ENCODE data around the gene KRT4.

KRT4 gene

GRCh38 chr12:52792185-52793029 lies 21.5 kb downstream of the KRT4 start:
- no peak for DNase-seq (ENCODE audit: low read depth)

- DNase-seq (ENCODE audit: low read depth): no peak
Measured at GRCh38 chr12:52791271-52792184, 22.4 kb downstream of the KRT4 start.

GRCh38 chr12:52790427-52791270 lies 23.3 kb downstream of the KRT4 start:
- DNase-seq (ENCODE audit: low read depth): no peak

- DNase-seq (ENCODE audit: low read depth): no peak
Measured at GRCh38 chr12:52789637-52790426, 24.1 kb downstream of the KRT4 start.

DNA sequence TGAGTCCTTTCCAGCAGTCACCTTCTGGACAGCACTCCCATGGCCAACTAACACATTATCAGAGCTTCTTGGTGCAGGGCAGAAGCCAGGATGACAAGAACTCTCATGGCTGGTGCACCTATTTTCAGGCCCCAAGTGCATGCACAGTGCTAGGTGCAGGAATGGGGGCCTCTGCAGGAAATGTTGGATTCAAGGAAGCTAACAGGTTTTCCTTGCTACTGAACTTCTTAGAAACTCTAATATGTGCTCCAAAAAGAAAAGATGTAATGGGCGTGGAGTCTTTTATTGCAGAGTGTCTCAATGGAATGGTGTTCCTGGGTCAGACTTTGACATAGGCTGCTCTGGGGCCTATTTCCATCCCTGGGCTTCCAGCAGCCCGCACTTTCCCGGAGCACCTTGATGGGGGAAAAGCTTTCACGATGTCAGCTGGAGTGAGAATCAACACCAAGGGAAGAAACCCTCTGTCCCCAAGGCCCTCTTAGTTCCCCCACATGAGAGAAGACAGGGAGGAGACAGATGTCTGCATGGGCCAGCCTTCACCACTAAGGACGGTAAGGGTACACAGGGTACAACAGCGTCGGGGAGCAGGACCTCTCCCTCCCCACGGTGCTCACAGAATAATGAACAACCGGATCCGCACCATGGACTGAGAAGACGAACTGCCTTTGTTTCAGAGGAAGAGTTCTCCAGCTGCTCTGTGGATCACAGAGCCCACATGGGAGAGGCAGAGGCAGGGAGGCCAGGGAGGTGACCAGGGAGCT lies 24.9 kb downstream of the KRT4 start:
- DNase-seq (ENCODE audit: low read depth): no peak

DNA sequence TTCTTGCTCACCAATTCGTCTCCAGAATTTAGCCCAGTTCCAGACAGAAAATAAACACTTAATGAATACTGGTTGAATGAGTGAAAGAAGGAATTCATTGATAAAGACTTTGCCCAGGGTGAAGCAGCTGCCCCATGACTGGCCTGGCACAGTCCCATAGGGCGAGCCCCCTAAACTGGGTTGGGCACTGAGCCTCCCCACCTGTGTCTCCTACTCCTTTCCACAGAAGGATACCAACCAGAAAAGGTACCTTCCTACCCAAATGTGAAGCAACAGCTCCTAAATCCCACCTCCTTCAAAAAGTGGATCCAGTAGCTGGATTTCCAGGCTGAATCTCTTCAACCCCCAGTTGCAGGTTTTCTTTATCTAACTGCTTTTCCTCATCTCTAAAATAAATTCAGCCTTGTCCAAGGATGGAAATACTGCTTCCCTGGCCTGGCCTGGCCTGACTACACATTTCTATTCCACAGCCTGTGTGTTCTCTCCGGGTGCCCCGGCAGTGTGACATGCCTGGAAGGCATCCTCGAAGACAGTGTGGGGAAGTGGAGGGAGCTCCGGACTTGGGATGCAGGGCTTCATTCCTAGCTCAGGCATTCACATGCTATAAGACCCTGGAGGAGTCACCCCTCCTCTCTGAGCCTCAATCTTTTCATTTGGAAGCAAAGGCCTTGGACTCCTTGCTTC lies 25.6 kb downstream of the KRT4 start:
- DNase-seq (ENCODE audit: low read depth): no peak

DNA sequence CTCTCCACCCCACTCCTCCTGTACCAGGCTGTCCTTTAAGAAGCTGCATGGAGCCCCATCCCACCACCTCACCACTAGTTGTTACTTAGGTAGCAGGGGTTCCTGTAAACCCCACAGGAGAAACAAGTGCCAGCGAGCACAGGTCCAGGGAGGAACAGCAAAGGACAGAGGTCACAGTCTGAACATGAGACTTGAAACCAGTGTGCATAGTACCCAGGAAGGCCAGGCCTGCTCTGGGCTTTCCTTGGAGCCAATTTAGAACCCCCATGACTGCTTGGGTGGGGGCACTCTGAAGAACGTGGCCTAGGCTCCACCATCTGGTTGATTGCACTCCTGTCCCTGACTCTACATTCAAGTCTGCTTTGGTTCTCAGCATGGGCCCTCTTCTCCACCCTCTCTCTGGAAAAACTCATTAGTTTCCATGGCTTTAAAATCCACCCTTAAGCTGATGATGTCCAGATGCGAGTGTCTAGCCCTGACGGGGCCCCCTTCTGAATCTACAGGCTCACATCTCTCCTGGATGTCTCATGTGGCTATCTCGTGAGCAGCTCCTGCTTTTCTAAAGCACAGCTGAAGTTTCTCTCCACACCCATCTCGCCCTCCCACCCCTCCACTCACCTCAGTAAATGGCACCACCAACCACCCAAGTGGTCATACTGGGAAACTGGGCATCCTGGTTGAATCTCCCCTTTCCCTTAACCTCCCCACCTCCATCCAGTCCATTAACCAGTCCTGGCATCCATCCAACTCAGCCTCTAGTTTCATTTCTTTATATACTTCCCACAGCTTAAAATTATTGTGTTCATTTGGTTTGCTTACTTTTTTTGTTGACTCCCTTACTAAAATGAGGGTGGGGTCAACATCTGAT lies 26.4 kb downstream of the KRT4 start:
- DNase-seq (ENCODE audit: low read depth): no peak

DNA sequence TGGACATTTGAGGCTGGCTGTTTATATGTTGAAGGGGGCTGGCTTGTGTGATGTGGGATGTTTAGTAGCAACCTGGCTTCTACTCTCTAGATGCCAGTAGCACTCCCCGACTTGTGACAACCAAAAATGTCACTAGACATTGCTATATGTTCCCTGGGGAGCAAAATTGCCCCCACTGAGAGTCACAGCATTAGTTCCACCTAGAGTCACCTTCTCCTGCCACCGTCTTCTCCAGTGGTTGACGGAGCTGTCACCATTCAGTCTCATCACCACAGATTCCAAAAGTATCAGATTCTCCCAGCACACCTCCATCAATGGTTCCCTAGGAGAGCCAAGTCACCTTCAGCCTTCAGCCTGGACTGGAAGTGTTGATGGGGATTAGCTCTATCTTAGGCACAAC lies 29.0 kb downstream of the KRT4 start:
- DNase-seq (ENCODE audit: low read depth): no peak

DNA sequence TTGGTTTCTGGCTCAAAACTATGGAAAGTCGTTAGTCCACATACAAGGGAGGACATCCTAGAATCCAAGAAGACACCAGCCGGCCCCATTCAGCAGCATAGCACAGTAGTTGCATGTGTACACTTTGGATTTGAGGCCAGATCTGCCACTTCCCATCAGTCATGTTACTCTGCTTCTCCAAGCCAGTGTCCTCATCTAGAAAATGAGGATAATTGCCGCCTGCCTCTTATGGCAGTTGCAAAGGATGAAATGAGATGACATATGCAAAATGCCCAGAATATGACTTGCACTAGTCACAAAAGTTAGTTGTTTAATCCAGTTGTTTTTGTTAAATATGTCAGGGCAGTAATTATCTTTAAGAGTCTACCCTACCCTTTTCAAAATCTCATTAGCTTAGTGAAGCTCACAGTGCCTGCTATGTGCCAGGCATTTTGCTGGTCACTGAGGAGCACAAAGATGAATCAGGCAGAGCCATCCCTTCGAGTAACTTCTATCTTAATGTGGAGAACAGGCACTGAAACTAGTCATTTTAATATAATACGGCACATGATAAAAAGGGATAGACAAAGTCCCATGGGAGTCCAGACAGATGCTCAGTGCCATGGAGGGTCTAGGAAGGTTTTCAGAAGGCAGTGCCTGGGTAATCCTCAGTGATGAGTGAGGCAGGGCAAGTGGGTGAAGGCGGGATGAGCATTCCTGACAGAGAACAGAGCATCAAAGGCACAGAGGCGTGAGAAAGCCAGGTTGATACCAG lies 30.2 kb downstream of the KRT4 start:
- no peak for DNase-seq (ENCODE audit: low read depth)

GRCh38 chr12:52782502-52782901 lies 31.4 kb downstream of the KRT4 start:
- DNase-seq (ENCODE audit: low read depth): no peak

DNA sequence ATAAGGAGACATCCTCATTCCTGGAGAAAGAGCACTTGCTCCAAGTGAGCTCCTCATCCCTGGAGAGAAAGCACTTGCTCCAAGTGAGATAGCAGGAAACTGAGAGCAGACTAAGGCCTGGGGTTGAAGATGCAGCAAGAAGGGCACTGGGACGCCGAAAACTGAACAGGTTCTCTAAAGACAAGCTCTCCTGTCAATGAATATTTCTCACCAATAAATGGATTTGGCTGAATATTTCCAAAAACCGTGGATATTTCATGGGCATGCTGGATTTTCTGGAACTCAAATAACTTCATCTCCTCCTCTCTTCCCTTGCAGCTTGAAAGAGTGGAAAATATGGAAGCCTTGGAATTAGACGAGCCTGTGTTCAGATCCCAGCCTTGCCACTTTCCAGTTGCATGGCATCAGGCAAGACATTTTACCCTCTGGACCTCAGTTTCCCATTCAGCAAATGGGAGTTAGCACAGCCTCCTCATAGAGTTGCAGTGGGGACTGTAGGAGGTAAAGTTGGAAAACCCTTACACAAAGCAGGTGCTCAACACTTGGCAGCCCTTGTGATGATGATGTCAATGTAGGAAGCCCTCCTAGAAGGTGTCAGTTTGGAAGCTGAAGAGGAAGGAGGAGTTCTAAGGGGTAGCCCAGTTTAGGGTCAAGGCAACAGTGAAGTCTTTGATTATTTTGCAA lies 32.4 kb downstream of the KRT4 start:
- DNase-seq (ENCODE audit: low read depth): no peak

DNA sequence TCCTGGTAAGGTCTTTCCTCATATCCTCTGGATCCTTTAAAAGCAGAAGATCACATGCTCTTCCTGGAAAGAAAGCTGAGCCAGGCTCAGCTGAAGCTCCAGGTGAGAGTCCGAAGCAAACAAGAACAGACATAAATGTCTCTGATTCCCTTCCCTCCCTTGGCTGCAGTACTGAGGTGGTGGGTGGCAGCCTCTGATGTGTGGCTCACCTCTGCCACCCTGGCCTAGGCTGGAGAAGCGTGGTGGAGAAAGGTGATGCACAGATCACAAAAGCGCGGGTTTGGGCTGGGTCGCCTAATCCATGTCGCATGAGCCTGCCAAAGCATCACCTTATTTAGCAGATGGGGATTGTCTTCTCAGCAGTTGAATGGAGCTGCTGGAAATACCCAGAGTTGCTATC lies 34.0 kb downstream of the KRT4 start:
- DNase-seq (ENCODE audit: low read depth): no peak

DNA sequence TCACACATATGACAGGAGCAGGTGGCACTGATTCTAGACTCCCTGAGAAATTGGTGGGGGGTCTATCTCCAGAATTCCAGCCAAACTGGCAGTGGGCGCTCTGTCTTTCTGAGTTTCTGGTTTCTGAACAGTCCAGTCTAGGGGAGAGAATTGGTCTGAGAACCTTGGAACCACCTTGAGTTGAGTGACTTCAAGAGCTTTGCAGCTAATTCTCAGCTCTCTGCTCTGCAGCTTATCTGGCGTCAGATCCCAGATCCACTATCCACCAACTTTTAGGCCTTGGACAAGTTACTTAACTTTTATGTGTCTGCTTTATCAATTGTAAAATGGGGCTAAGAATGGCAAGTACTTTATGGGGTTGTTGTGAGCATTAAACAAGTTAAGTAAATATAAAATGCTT lies 35.1 kb downstream of the KRT4 start:
- no peak for DNase-seq (ENCODE audit: low read depth)

GRCh38 chr12:52777566-52777965 lies 36.4 kb downstream of the KRT4 start:
- DNase-seq (ENCODE audit: low read depth): no peak

- DNase-seq (ENCODE audit: low read depth): no peak
Measured at GRCh38 chr12:52776913-52777395, 37.0 kb downstream of the KRT4 start, which contains the start of gene KRT76. TSS of gene KRT76 (minus strand) at chr12:52777345. CDS start at chr12:52777291, 54 bp downstream.

GRCh38 chr12:52776435-52776834 lies 37.5 kb downstream of the KRT4 start:
- DNase-seq (ENCODE audit: low read depth): no peak

- no peak for DNase-seq (ENCODE audit: low read depth)
Measured at GRCh38 chr12:52774629-52775250, 39.2 kb downstream of the KRT4 start.
